HCT116 (cell line): ENCODE results near the gene RFC4. TPM values are rescaled to one million over a fixed set of nuclear protein-coding genes. Genes with fewer than 3 reads are reported as not detected.

ENCODE experiments used
- ATAC-seq: fragments of 200-7000 bp; cut with Tn5 transposase; 2 replicates; pipeline ENCODE4 v1.9.1; 2020; ENCODE audit warnings: mild to moderate bottlenecking, moderate library complexity
- BruUV-seq: library from RNA; stranded (reverse); fragments of 400-500 nt; replicated peaks from 2 replicates; lab custom pipeline; 2021; lab: Mats Ljungman, UMichigan
- CTCF ChIA-PET: fragments of 300-600 bp; sonication (Branson Sonifier 250); formaldehyde crosslinking; loops from one replicate; lab custom pipeline; 2021; ENCODE audit warnings: antibody characterized with exemption; lab: Charles Lee
- POLR2A ChIA-PET: fragments of 300-600, 350-600 bp; sonication (Branson Sonifier 250); formaldehyde crosslinking; loops from one replicate; lab custom pipeline; 2021; ENCODE audit warnings: antibody characterized with exemption; lab: Charles Lee
- RAD21 ChIA-PET, 2 experiments: fragments of 300-600 bp; sonication (Branson Sonifier 250); formaldehyde crosslinking; loops; one replicate each; lab custom pipeline; 2023; ENCODE audit warnings: low total read pairs in 2 of 2; ENCODE audit not compliant: uncharacterized antibody in 2 of 2, unreplicated experiment in 2 of 2, low non-redundant PET in 1 of 2; lab: Charles Lee
- DNase-seq: peaks from one replicate; pipeline ENCODE4 v3.0.0-alpha.2; 2010; ENCODE audit warnings: low read depth, low spot score
- H2AFZ ChIP-seq: fragments of 200-600 bp; shearing (Covaris generic), sonication (generic); 2 replicates; pipeline ENCODE4 v1.6.1; 2017; ENCODE audit warnings: low read depth, mixed run types, mixed read lengths, antibody characterized with exemption, low read length; ENCODE audit not compliant: poor library complexity, severe bottlenecking
- H3K27ac ChIP-seq: 2 replicates; pipeline ENCODE4 v1.5.1; 2012; ENCODE audit warnings: low read depth, low read length
- H3K27me3 ChIP-seq: fragments of 200-600 bp; sonication (generic); 2 replicates; pipeline ENCODE4 v1.6.1; 2016; ENCODE audit warnings: mixed run types, low read length, mixed read lengths; ENCODE audit not compliant: insufficient read depth
- H3K36me3 ChIP-seq, 2 experiments: fragments of 200-500 bp in 1 of 2; fragments of 200-600 bp in 1 of 2; sonication (Bioruptor generic) in 1 of 2; sonication (generic) in 1 of 2; 2 replicates each; pipeline versions ENCODE4 v1.5.1 to v1.6.1; 2014 to 2016; ENCODE audit warnings: low read length in 2 of 2, inconsistent platforms in 1 of 2, mixed read lengths in 1 of 2, mixed run types in 1 of 2; ENCODE audit not compliant: insufficient read depth in 2 of 2, control insufficient read depth in 1 of 2
- H3K4me1 ChIP-seq, 2 experiments: fragments of 200-600 bp in 1 of 2; sonication (generic) in 1 of 2; 2 replicates each; pipeline versions ENCODE4 v1.5.1 to v1.6.1; 2012 to 2017; ENCODE audit warnings: low read length in 2 of 2, inconsistent platforms in 1 of 2, mild to moderate bottlenecking in 1 of 2, mixed read lengths in 1 of 2, mixed run types in 1 of 2, moderate library complexity in 1 of 2; ENCODE audit not compliant: insufficient read depth in 2 of 2, control insufficient read depth in 1 of 2
- H3K4me2 ChIP-seq: fragments of 200-600 bp; sonication (generic); 2 replicates; pipeline ENCODE4 v1.6.1; 2017; ENCODE audit warnings: mixed run types, low read length, mixed read lengths
- H3K4me3 ChIP-seq, 2 experiments: fragments of 200-600 bp in 1 of 2; sonication (generic) in 1 of 2; replicated peaks in 1 of 2; 2 replicates each; pipeline ENCODE4 v1.5.1; 2011 to 2016; ENCODE audit warnings: low read length in 2 of 2, control low read depth in 1 of 2, low read depth in 1 of 2, mild to moderate bottlenecking in 1 of 2, mixed read lengths in 1 of 2, mixed run types in 1 of 2
- H3K79me2 ChIP-seq: fragments of 200-600 bp; sonication (generic); 2 replicates; pipeline ENCODE4 v1.6.1; 2017; ENCODE audit warnings: mild to moderate bottlenecking, mixed run types, low read length, moderate library complexity, mixed read lengths; ENCODE audit not compliant: insufficient read depth
- H3K9ac ChIP-seq: fragments of 200-600 bp; sonication (generic); 2 replicates; pipeline ENCODE4 v1.6.1; 2016; ENCODE audit warnings: low read length, mixed read lengths
- H3K9me2 ChIP-seq: fragments of 200-600 bp; sonication (generic), shearing (Covaris generic); 2 replicates; pipeline ENCODE4 v1.6.1; 2017; ENCODE audit warnings: mixed run types, mild to moderate bottlenecking, moderate library complexity; ENCODE audit not compliant: insufficient read depth
- H3K9me3 ChIP-seq, 2 experiments: fragments of 200-500 bp in 1 of 2; fragments of 200-600 bp in 1 of 2; sonication (Bioruptor generic) in 1 of 2; sonication (generic) in 1 of 2; 2 replicates each; pipeline ENCODE4 v1.6.1; 2014 to 2017; ENCODE audit warnings: low read length in 2 of 2, mixed read lengths in 2 of 2, inconsistent platforms in 1 of 2, low read depth in 1 of 2, mild to moderate bottlenecking in 1 of 2, mixed run types in 1 of 2, moderate library complexity in 1 of 2; ENCODE audit not compliant: control insufficient read depth in 1 of 2, insufficient read depth in 1 of 2
- H4K20me1 ChIP-seq: fragments of 200-600 bp; sonication (generic), shearing (Covaris generic); 2 replicates; pipeline ENCODE4 v1.6.1; 2017; ENCODE audit warnings: mixed run types, mild to moderate bottlenecking, moderate library complexity; ENCODE audit not compliant: insufficient read depth
- CEBPB ChIP-seq: IDR thresholded peaks from 2 replicates; pipeline ENCODE4 v1.6.1; 2012; ENCODE audit warnings: low read depth
- JUND ChIP-seq: IDR thresholded peaks from 2 replicates; pipeline ENCODE4 v1.6.1; 2012
- POLR2A ChIP-seq: IDR thresholded peaks from 2 replicates; pipeline ENCODE4 v1.7.0; 2011; ENCODE audit warnings: borderline replicate concordance; ENCODE audit not compliant: insufficient read depth, insufficient read length; ENCODE audit errors: extremely low read depth
- POLR2AphosphoS5 ChIP-seq: IDR thresholded peaks from 2 replicates; pipeline ENCODE4 v1.6.1; 2011; ENCODE audit warnings: mild to moderate bottlenecking, low read depth, low read length, moderate library complexity
- SIN3A ChIP-seq: IDR thresholded peaks from 2 replicates; pipeline ENCODE4 v1.6.1; 2012; ENCODE audit warnings: low read depth
- SP1 ChIP-seq: IDR thresholded peaks from 2 replicates; pipeline ENCODE4 v1.6.1; 2012; ENCODE audit warnings: low read depth
- TCF7L2 ChIP-seq: IDR thresholded peaks from 2 replicates; pipeline ENCODE4 v1.7.0; 2011; ENCODE audit warnings: borderline replicate concordance, inconsistent platforms; ENCODE audit not compliant: insufficient read depth, insufficient read length; ENCODE audit errors: extremely low read depth
- intact Hi-C: fragments of 100-400 bp; cut with micrococcal nuclease; formaldehyde crosslinking; loops from 2 replicates; pipeline ENCODE4 v1.10.0; 2022
- total RNA-seq: library from RNA; stranded (reverse); gene quantifications from one replicate; pipeline ENCODE4 v1.2.1, GENCODE V29; 2021; ENCODE audit not compliant: unreplicated experiment
- TF ChIP-seq, protein P1 (sequence below): IDR thresholded peaks from 2 replicates; pipeline ENCODE4 v1.6.1; 2011; ENCODE audit warnings: mild to moderate bottlenecking, low read length, moderate library complexity; ENCODE audit not compliant: insufficient replicate concordance; ENCODE audit errors: extremely low read depth
- TF ChIP-seq, protein P2 (sequence below): IDR thresholded peaks from 2 replicates; pipeline ENCODE4 v1.6.1; 2012; ENCODE audit warnings: low read depth

The RFC4 gene
- total RNA-seq, 1 experiment from 2014 or later, result 86.2 TPM

DNA sequence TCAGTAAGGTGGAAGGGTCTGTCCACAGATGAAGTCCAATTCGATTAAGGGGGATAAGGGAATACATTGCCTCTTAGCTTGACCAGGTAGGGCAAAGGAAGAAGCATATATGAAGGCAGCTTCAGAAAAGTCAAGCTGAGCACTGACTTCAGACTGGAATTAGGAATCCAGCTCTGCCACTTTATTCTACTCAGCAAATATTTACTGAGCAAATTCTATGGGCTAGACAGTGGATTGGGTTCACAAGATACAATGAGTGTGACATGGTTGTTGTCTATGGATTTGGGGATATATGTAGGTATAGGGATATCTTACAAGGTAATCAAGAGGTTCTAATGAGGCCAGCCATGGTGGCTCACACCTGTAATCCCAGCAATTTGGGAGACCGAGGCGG lies 36.8 kb upstream of the RFC4 start:
- POLR2A ChIA-PET, result no interaction called here
- Histone ChIP-seq H3K79me2 (no peaks in the 10 kb centered on the region), H3K9me3 (no peaks in the 10 kb centered on the region), H3K27ac (no peak overlapping the region), H3K36me3 (no peaks in the 10 kb centered on the region), H3K9me2 (no peaks in the 10 kb centered on the region)
- ATAC-seq (no peak), DNase-seq (no peak)
- intact Hi-C loops, result loop anchor here (10.0 kb wide), 2 partner anchors 452 to 872 kb away; partner anchors contain the start of gene MASP1
- RAD21 ChIA-PET, result no interaction called here
- CTCF ChIA-PET, result no interaction called here
- TF ChIP-seq SIN3A (no peak), TCF7L2 (no peak), SP1 (no peak), POLR2A (no peak), JUND (no peak), CEBPB (no peak), POLR2AphosphoS5 (no peak)
- TF ChIP-seq, protein P1, sequence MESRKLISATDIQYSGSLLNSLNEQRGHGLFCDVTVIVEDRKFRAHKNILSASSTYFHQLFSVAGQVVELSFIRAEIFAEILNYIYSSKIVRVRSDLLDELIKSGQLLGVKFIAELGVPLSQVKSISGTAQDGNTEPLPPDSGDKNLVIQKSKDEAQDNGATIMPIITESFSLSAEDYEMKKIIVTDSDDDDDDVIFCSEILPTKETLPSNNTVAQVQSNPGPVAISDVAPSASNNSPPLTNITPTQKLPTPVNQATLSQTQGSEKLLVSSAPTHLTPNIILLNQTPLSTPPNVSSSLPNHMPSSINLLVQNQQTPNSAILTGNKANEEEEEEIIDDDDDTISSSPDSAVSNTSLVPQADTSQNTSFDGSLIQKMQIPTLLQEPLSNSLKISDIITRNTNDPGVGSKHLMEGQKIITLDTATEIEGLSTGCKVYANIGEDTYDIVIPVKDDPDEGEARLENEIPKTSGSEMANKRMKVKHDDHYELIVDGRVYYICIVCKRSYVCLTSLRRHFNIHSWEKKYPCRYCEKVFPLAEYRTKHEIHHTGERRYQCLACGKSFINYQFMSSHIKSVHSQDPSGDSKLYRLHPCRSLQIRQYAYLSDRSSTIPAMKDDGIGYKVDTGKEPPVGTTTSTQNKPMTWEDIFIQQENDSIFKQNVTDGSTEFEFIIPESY, result no peak
- TF ChIP-seq, protein P2, sequence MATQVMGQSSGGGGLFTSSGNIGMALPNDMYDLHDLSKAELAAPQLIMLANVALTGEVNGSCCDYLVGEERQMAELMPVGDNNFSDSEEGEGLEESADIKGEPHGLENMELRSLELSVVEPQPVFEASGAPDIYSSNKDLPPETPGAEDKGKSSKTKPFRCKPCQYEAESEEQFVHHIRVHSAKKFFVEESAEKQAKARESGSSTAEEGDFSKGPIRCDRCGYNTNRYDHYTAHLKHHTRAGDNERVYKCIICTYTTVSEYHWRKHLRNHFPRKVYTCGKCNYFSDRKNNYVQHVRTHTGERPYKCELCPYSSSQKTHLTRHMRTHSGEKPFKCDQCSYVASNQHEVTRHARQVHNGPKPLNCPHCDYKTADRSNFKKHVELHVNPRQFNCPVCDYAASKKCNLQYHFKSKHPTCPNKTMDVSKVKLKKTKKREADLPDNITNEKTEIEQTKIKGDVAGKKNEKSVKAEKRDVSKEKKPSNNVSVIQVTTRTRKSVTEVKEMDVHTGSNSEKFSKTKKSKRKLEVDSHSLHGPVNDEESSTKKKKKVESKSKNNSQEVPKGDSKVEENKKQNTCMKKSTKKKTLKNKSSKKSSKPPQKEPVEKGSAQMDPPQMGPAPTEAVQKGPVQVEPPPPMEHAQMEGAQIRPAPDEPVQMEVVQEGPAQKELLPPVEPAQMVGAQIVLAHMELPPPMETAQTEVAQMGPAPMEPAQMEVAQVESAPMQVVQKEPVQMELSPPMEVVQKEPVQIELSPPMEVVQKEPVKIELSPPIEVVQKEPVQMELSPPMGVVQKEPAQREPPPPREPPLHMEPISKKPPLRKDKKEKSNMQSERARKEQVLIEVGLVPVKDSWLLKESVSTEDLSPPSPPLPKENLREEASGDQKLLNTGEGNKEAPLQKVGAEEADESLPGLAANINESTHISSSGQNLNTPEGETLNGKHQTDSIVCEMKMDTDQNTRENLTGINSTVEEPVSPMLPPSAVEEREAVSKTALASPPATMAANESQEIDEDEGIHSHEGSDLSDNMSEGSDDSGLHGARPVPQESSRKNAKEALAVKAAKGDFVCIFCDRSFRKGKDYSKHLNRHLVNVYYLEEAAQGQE, result no peak
- TF ChIP-seq, all 23 proteins: peak for 0
- Histone ChIP-seq H4K20me1 (no peaks in the 10 kb centered on the region), H3K4me3 (no peak overlapping the region), H2AFZ (no peak overlapping the region), H3K4me1 (no peaks in the 10 kb centered on the region), H3K27me3 (peaks cover 20% of the 10 kb centered on the region), H3K9ac (no peak overlapping the region), H3K4me2 (no peak overlapping the region)
- no TSS peak for BruUV-seq
